Chondrocyte (in vitro differentiated cells): ENCODE results near the gene ITGBL1. TPM values are rescaled to one million over a fixed set of nuclear protein-coding genes. Genes with fewer than 3 reads are reported as not detected.

Experiments
- DNase-seq: peaks from one replicate; pipeline ENCODE4 v3.0.0; 2021; ENCODE audit warnings: mixed read lengths, low spot score
- H3K27ac Mint-ChIP-seq: one replicate; pipeline ENCODE4 v1.8.0; 2021; ENCODE audit warnings: mild to moderate bottlenecking, moderate library complexity, mixed read lengths; ENCODE audit not compliant: unreplicated experiment
- H3K27me3 Mint-ChIP-seq: 2 replicates; pipeline ENCODE4 v1.8.0; 2021; ENCODE audit warnings: low read depth, mixed read lengths
- H3K36me3 Mint-ChIP-seq: 2 replicates; pipeline ENCODE4 v1.8.0; 2021; ENCODE audit warnings: low read depth, mixed read lengths
- H3K4me1 Mint-ChIP-seq: 2 replicates; pipeline ENCODE4 v1.8.0; 2021; ENCODE audit warnings: low read depth, mild to moderate bottlenecking, mixed read lengths
- H3K4me3 Mint-ChIP-seq: one replicate; pipeline ENCODE4 v1.8.0; 2021; ENCODE audit warnings: mild to moderate bottlenecking, moderate library complexity, mixed read lengths; ENCODE audit not compliant: unreplicated experiment
- H3K9me3 Mint-ChIP-seq: 2 replicates; pipeline ENCODE4 v1.8.0; 2021; ENCODE audit warnings: low read depth, mixed read lengths
- total RNA-seq: library from RNA; stranded (reverse); gene quantifications from 3 replicates; pipeline ENCODE4 v1.2.1, GENCODE V29; 2021
- TF ChIP-seq, protein P1 (sequence below): fragments of 200-600 bp; sonication (generic); IDR thresholded peaks from 2 replicates; pipeline ENCODE4 v1.5.0; 2021; ENCODE audit warnings: antibody characterized with exemption, mild to moderate bottlenecking, moderate library complexity

ITGBL1 gene
- total RNA-seq, 1 donor from 2014 or later: 407 TPM

DNA sequence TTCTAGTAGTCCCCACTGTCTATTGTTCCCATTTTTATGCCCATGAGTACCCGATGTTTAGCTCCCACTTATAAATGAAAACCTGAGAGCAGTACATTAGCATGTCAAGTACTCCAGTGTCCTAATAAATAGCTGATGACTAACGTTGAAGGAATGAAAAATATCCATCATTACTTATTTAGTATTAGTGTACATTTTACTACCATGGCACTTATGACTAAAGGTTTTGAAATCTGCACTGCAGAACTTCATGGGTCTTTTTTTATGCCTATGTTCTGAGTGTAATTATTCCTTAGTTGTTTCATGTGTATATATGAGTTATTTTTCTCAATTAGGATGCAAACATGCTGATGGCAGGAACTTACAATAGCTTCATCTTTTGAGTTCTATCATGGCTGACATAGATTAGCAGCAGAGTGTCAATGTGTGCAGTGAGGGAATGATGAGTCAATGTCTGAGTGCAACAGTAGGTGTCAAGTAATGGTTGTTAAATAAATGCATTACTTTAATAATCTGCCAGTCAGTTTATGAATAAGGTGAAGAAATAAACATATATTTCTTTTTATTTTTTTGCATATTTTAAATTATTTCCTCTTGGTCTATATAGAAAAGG is 188.4 kb downstream of the ITGBL1 start:
- DNase-seq: no peak
- TF ChIP-seq, protein P1, sequence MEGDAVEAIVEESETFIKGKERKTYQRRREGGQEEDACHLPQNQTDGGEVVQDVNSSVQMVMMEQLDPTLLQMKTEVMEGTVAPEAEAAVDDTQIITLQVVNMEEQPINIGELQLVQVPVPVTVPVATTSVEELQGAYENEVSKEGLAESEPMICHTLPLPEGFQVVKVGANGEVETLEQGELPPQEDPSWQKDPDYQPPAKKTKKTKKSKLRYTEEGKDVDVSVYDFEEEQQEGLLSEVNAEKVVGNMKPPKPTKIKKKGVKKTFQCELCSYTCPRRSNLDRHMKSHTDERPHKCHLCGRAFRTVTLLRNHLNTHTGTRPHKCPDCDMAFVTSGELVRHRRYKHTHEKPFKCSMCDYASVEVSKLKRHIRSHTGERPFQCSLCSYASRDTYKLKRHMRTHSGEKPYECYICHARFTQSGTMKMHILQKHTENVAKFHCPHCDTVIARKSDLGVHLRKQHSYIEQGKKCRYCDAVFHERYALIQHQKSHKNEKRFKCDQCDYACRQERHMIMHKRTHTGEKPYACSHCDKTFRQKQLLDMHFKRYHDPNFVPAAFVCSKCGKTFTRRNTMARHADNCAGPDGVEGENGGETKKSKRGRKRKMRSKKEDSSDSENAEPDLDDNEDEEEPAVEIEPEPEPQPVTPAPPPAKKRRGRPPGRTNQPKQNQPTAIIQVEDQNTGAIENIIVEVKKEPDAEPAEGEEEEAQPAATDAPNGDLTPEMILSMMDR: no peak
- no peaks in the 10 kb centered on the region for H3K27me3 Mint-ChIP-seq
- H3K36me3 Mint-ChIP-seq: peaks cover 6% of the 10 kb centered on the region
- H3K4me1 Mint-ChIP-seq: peaks cover 38% of the 10 kb centered on the region
- no peak overlapping the region for H3K4me3 Mint-ChIP-seq
- H3K27ac Mint-ChIP-seq: peak overlapping the region; percentile 70
- no peaks in the 10 kb centered on the region for H3K9me3 Mint-ChIP-seq

DNA sequence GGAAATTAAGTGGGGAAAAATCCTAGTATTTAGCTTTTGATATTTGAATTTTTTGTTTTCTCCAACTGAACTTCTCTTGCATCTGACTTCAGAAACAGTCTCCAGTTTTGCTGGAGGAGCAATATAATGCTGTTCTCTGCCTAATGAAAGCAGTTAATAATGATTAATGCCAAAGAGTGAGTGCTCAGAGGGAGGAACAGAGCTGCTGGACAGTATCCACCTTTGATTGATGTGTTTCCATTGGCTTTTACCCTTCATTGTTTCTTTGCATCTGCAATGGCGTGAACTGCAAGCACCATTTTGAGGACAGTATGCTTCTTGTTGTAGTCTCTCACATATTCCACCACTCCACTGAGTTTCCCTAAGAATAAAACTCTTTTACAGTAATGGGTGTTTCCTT is 193.4 kb downstream of the ITGBL1 start:
- TF ChIP-seq, protein P1: no peak

DNA sequence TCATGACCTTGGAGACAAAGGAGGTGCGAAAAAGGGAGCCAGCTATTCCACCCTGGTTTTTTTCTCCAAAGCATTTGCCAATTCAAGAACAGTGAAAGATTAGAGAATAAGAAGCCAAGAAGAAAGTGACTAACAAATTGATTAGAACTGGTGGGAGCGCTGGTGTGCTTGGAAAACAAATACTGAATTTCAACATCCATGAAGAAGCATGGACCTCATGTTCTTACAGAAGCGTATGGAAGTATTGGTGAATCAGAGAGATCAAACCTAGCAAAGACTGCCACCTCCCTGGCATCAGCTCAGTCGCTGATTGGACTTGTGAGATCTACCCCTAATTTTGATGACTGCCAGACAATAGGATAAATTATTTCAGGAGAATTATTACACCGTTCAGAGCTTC is 195.3 kb downstream of the ITGBL1 start:
- TF ChIP-seq, protein P1: no peak
- no peak overlapping the region for H3K4me3 Mint-ChIP-seq
- no peak overlapping the region for H3K27ac Mint-ChIP-seq
- DNase-seq: no peak
- H3K9me3 Mint-ChIP-seq: peaks cover 4% of the 10 kb centered on the region
- H3K4me1 Mint-ChIP-seq: peaks cover 32% of the 10 kb centered on the region
- H3K36me3 Mint-ChIP-seq: peaks cover 16% of the 10 kb centered on the region
- no peaks in the 10 kb centered on the region for H3K27me3 Mint-ChIP-seq

More for the DNA sequence above, 193.4 kb downstream of the ITGBL1 start:
- no peaks in the 10 kb centered on the region for H3K27me3 Mint-ChIP-seq
- no peak for DNase-seq
- H3K27ac Mint-ChIP-seq: no peak overlapping the region
- no peak overlapping the region for H3K4me3 Mint-ChIP-seq
- peaks cover 41% of the 10 kb centered on the region for H3K4me1 Mint-ChIP-seq
- H3K9me3 Mint-ChIP-seq: no peaks in the 10 kb centered on the region
- peaks cover 12% of the 10 kb centered on the region for H3K36me3 Mint-ChIP-seq

DNA sequence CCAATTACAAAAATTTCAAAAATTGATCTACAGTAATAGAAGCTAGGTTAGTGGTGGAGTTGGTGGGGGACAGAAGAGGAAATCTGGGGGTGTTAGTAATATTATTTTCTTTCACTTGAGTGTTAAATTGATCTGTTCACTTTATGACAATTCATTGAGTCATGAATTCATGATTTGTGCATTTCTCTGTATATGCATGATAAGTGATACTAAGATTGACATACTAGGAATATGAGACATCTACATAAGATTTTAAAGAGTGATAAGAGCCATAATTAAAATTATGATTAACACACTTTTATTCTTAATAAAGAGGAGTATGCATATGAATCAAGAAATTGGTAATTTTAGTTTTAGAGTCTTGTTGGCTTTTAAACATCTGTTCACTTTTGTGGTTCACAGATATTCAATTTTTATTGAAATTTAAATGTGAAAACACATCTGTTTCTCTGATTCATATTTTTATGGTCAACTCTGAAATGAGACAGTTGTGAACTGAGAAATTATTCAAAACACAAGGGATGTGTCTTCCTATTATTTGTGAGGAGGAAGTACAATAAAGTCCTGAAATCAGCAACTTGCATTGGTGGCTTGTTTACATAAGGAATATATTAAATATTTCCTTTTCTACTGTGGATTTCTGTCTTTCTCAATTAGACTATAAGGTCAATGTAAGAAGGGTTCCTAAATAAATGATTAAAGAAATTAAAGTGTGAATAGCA is 196.5 kb downstream of the ITGBL1 start:
- no peak for DNase-seq
- TF ChIP-seq, protein P1: no peak
- peaks cover 18% of the 10 kb centered on the region for H3K36me3 Mint-ChIP-seq
- H3K27ac Mint-ChIP-seq: peak overlapping the region; percentile 18
- H3K4me3 Mint-ChIP-seq: no peak overlapping the region
- H3K27me3 Mint-ChIP-seq: no peaks in the 10 kb centered on the region
- H3K9me3 Mint-ChIP-seq: peaks cover 4% of the 10 kb centered on the region
- peaks cover 34% of the 10 kb centered on the region for H3K4me1 Mint-ChIP-seq

DNA sequence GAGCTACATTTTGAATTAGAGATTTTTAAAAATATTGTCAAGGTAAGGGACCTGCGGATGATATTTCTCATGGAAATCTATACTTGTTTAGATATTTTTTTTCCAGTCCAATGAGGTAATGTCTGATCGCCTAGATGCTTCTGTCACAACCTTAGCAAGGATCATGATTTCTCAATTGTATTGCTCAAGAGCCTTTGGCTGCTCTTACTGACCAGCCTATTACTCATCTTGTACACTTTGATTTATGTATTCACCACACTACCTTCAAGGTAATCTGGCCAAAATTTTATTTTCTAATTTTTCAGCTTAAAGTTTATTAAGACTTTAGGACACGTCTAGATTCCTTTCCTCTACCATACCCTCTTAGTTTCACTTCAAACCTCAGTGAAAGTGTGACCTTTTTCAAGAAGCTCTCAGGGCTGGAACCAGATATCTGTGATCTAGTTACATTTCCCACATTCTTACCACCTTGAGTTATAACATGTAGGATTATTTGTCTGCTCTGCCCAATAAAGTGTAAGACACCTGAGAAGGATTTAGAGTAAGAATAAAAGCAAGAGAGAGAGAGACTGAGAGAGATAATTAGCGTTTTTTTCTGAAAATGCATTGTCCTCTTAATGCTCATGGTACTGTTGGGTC is 197.1 kb downstream of the ITGBL1 start:
- H3K4me3 Mint-ChIP-seq: no peak overlapping the region
- TF ChIP-seq, protein P1: no peak
- peaks cover 4% of the 10 kb centered on the region for H3K9me3 Mint-ChIP-seq
- peaks cover 20% of the 10 kb centered on the region for H3K36me3 Mint-ChIP-seq
- DNase-seq: no peak
- peak overlapping the region; percentile 17 for H3K27ac Mint-ChIP-seq
- H3K27me3 Mint-ChIP-seq: no peaks in the 10 kb centered on the region
- peaks cover 32% of the 10 kb centered on the region for H3K4me1 Mint-ChIP-seq
